ENCODE measurements around the gene MIA2. TPM values are rescaled to one million over a fixed set of nuclear protein-coding genes. Genes with fewer than 3 reads are reported as not detected.
"Not testable (repeated sequence)": the region's sequence is repeated elsewhere in the genome, so short reads cannot be mapped to it uniquely, and the experiment has no call there.

The MIA2 gene
- total and polyA plus RNA-seq, 2 donors: 22.9 to 41.2 TPM

DNA sequence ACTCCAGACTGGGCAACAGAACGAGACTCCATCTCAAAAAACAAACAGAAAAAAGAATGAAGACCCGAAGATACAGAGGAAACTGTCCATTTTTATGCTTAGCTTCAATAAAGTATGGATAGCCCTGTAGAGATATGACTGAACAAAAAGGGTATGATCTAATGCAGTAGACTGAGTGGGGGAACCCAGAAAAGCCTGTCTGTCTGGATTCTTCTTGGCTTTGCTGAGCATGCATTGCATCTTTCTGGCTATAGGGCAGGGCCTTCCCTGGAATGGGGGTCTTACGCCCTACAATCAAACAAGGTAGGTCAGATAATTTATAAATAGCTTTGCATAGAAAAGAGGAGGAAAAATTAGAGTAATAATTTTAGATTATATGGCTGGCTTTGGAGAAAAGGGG is 10.1 kb downstream of the MIA2 start:
- DNase-seq (ENCODE audit: low read depth in 6 of 9, low spot score in 9 of 9): no peak

DNA sequence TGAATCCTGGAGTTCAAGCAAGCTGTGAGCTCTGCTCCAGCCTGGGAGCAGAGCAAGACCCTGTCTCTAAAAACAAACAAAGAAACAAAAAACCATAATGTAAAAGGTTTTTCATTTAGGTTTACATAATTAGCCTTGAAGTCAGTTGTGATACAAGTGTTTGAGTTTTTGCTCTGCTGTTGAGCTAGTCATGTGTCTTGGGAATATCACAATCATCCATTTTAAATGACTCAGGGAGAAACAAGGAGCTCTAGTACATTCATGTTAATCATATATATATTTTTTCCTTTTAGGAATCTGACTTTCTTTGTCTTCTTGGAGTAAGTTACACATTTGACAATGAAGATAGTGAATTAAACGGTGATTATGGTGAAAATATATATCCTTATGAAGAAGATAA is 12.9 kb downstream of the MIA2 start:
- Histone ChIP-seq H3K27ac (ENCODE audit: low read depth in 1 of 2, low read length in 1 of 2) (no peak overlapping the region), H3K27me3 (ENCODE audit: control insufficient read depth in 2 of 2, insufficient read depth in 1 of 2, low read length in 1 of 2) (no peaks in the 10 kb centered on the region), H3K4me3 (ENCODE audit: low read length in 2 of 2) (no peak overlapping the region), H3K9me3 (ENCODE audit: control insufficient read depth in 2 of 2, insufficient read depth in 1 of 2, low read length in 1 of 2) (no peaks in the 10 kb centered on the region), H3K36me3 (ENCODE audit: control insufficient read depth in 2 of 2, insufficient read depth in 2 of 2, low read length in 1 of 2) (no peaks in the 10 kb centered on the region), H3K4me1 (ENCODE audit: control insufficient read depth in 2 of 2, insufficient read depth in 2 of 2, low read length in 2 of 2) (no peaks in the 10 kb centered on the region)
- 97% methylated on average over 1 of the region's 1 CpG for WGBS
- no peak for DNase-seq (ENCODE audit: low read depth in 6 of 9, low spot score in 9 of 9)

More for the DNA sequence above, 10.1 kb downstream of the MIA2 start:
- Histone ChIP-seq H3K9me3 (ENCODE audit: control insufficient read depth in 2 of 2, insufficient read depth in 1 of 2, low read length in 1 of 2) (no peaks in the 10 kb centered on the region), H3K27ac (ENCODE audit: low read depth in 1 of 2, low read length in 1 of 2) (no peak overlapping the region), H3K4me3 (ENCODE audit: low read length in 2 of 2) (no peak overlapping the region), H3K27me3 (ENCODE audit: control insufficient read depth in 2 of 2, insufficient read depth in 1 of 2, low read length in 1 of 2) (no peaks in the 10 kb centered on the region), H3K4me1 (ENCODE audit: control insufficient read depth in 2 of 2, insufficient read depth in 2 of 2, low read length in 2 of 2) (no peaks in the 10 kb centered on the region), H3K36me3 (ENCODE audit: control insufficient read depth in 2 of 2, insufficient read depth in 2 of 2, low read length in 1 of 2) (no peaks in the 10 kb centered on the region)
- WGBS: 82% methylated on average over 3 of the region's 3 CpGs

GRCh38 chr14:39247256-39247655 is 13.5 kb downstream of the MIA2 start:
- no peak overlapping the region for H3K4me3 ChIP-seq (ENCODE audit: low read length in 2 of 2)
- no peak overlapping the region for H3K27ac ChIP-seq (ENCODE audit: low read depth in 1 of 2, low read length in 1 of 2)
- no peaks in the 10 kb centered on the region for H3K4me1 ChIP-seq (ENCODE audit: control insufficient read depth in 2 of 2, insufficient read depth in 2 of 2, low read length in 2 of 2)
- H3K27me3 ChIP-seq (ENCODE audit: control insufficient read depth in 2 of 2, insufficient read depth in 1 of 2, low read length in 1 of 2): no peaks in the 10 kb centered on the region
- 95% methylated on average over 1 of the region's 1 CpG for WGBS
- H3K36me3 ChIP-seq (ENCODE audit: control insufficient read depth in 2 of 2, insufficient read depth in 2 of 2, low read length in 1 of 2): no peaks in the 10 kb centered on the region
- no peaks in the 10 kb centered on the region for H3K9me3 ChIP-seq (ENCODE audit: control insufficient read depth in 2 of 2, insufficient read depth in 1 of 2, low read length in 1 of 2)
- DNase-seq (ENCODE audit: low read depth in 6 of 9, low spot score in 9 of 9): no peak

- no peak for DNase-seq (ENCODE audit: low read depth in 6 of 9, low spot score in 9 of 9)
- no peaks in the 10 kb centered on the region for H3K36me3 ChIP-seq (ENCODE audit: control insufficient read depth in 2 of 2, insufficient read depth in 2 of 2, low read length in 1 of 2)
- no peaks in the 10 kb centered on the region for H3K4me1 ChIP-seq (ENCODE audit: control insufficient read depth in 2 of 2, insufficient read depth in 2 of 2, low read length in 2 of 2)
- H3K27me3 ChIP-seq (ENCODE audit: control insufficient read depth in 2 of 2, insufficient read depth in 1 of 2, low read length in 1 of 2): no peaks in the 10 kb centered on the region
- H3K27ac ChIP-seq (ENCODE audit: low read depth in 1 of 2, low read length in 1 of 2): no peak overlapping the region
- no peak overlapping the region for H3K4me3 ChIP-seq (ENCODE audit: low read length in 2 of 2)
- no peaks in the 10 kb centered on the region for H3K9me3 ChIP-seq (ENCODE audit: control insufficient read depth in 2 of 2, insufficient read depth in 1 of 2, low read length in 1 of 2)
Observed at GRCh38 chr14:39251547-39251946, 17.8 kb downstream of the MIA2 start.

DNA sequence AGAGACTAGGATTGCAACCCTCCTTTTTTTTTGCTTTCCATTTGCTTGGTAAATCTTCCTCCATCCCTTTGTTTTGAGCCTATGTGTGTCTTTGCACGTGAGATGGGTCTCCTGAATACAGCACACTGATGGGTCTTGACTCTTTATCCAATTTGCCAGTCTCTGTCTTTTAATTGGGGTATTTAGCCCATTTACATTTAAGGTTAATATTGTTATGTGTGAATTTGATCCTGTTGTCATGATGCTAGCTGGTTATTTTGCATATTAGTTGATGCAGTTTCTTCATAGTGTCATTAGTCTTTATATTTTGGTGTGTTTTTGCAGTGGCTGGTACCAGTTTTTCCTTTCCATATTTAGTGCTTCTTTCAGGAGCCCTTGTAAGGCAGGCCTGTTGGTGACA is 23.7 kb downstream of the MIA2 start:
- not testable (repeated sequence) for H3K4me1 ChIP-seq (ENCODE audit: control insufficient read depth in 2 of 2, insufficient read depth in 2 of 2, low read length in 2 of 2); H3K36me3 ChIP-seq (ENCODE audit: control insufficient read depth in 2 of 2, insufficient read depth in 2 of 2, low read length in 1 of 2); H3K9me3 ChIP-seq (ENCODE audit: control insufficient read depth in 2 of 2, insufficient read depth in 1 of 2, low read length in 1 of 2); DNase-seq (ENCODE audit: low read depth in 6 of 9, low spot score in 9 of 9); H3K27ac ChIP-seq (ENCODE audit: low read depth in 1 of 2, low read length in 1 of 2); H3K27me3 ChIP-seq (ENCODE audit: control insufficient read depth in 2 of 2, insufficient read depth in 1 of 2, low read length in 1 of 2); H3K4me3 ChIP-seq (ENCODE audit: low read length in 2 of 2)
- WGBS: 97% methylated on average over 1 of the region's 1 CpG

DNA sequence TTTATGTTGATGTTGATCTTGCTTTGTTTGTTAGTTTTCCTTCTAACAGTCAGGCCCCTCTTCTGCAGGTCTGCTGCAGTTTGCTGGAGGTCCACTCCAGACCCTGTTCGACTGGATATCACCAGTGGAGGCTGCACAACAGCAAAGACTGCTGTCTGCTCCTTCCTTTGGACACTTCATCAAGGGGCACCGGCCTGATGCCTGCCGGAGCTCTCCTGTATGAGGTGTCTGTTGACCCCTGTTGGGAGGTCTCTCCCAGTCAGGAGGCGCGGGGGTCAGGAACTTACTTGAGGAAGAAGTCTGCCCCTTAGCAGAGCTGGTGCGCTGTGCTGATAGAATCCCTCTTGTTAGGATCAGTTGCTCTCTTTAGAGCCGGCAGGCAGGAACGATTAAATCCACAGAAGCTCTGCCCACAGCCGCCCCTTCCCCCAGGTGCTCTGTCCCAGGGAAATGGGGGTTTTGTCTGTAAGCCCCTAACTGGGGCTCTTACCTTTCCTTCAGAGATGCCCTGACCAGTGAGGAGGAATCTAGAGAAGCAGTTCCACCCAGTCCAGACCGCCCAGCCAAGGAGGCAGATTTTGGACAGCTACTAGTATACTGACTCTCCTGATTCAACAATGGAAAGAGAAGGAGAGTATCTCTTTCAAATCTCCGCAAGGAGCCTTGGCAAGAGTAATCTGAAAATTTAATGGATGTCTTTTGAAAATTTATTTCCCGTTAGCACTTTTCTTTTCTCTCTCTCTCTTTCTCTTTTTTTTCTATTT is 25.2 kb downstream of the MIA2 start:
- DNase-seq (ENCODE audit: low read depth in 6 of 9, low spot score in 9 of 9): no peak
- Histone ChIP-seq H3K4me1 (ENCODE audit: control insufficient read depth in 2 of 2, insufficient read depth in 2 of 2, low read length in 2 of 2) (no peaks in the 10 kb centered on the region), H3K9me3 (ENCODE audit: control insufficient read depth in 2 of 2, insufficient read depth in 1 of 2, low read length in 1 of 2) (no peaks in the 10 kb centered on the region), H3K27me3 (ENCODE audit: control insufficient read depth in 2 of 2, insufficient read depth in 1 of 2, low read length in 1 of 2) (no peaks in the 10 kb centered on the region), H3K36me3 (ENCODE audit: control insufficient read depth in 2 of 2, insufficient read depth in 2 of 2, low read length in 1 of 2) (no peaks in the 10 kb centered on the region), H3K4me3 (ENCODE audit: low read length in 2 of 2) (no peak overlapping the region), H3K27ac (ENCODE audit: low read depth in 1 of 2, low read length in 1 of 2) (no peak overlapping the region)
- WGBS: 96% methylated on average over 12 of the region's 12 CpGs

- H3K27ac ChIP-seq (ENCODE audit: low read depth in 1 of 2, low read length in 1 of 2); DNase-seq (ENCODE audit: low read depth in 6 of 9, low spot score in 9 of 9); H3K27me3 ChIP-seq (ENCODE audit: control insufficient read depth in 2 of 2, insufficient read depth in 1 of 2, low read length in 1 of 2); H3K36me3 ChIP-seq (ENCODE audit: control insufficient read depth in 2 of 2, insufficient read depth in 2 of 2, low read length in 1 of 2); H3K4me1 ChIP-seq (ENCODE audit: control insufficient read depth in 2 of 2, insufficient read depth in 2 of 2, low read length in 2 of 2); H3K9me3 ChIP-seq (ENCODE audit: control insufficient read depth in 2 of 2, insufficient read depth in 1 of 2, low read length in 1 of 2); H3K4me3 ChIP-seq (ENCODE audit: low read length in 2 of 2): not testable (repeated sequence)
- 74% methylated on average over 3 of the region's 3 CpGs for WGBS
Observed at GRCh38 chr14:39260161-39260560, 26.4 kb downstream of the MIA2 start.

GRCh38 chr14:39262214-39262613 is 28.5 kb downstream of the MIA2 start:
- WGBS: 98% methylated on average over 1 of the region's 1 CpG
- not testable (repeated sequence) for H3K4me1 ChIP-seq (ENCODE audit: control insufficient read depth in 2 of 2, insufficient read depth in 2 of 2, low read length in 2 of 2); H3K9me3 ChIP-seq (ENCODE audit: control insufficient read depth in 2 of 2, insufficient read depth in 1 of 2, low read length in 1 of 2); H3K4me3 ChIP-seq (ENCODE audit: low read length in 2 of 2); H3K27me3 ChIP-seq (ENCODE audit: control insufficient read depth in 2 of 2, insufficient read depth in 1 of 2, low read length in 1 of 2); DNase-seq (ENCODE audit: low read depth in 6 of 9, low spot score in 9 of 9); H3K27ac ChIP-seq (ENCODE audit: low read depth in 1 of 2, low read length in 1 of 2); H3K36me3 ChIP-seq (ENCODE audit: control insufficient read depth in 2 of 2, insufficient read depth in 2 of 2, low read length in 1 of 2)

GRCh38 chr14:39264057-39264456 is 30.3 kb downstream of the MIA2 start:
- Histone ChIP-seq H3K27me3 (ENCODE audit: control insufficient read depth in 2 of 2, insufficient read depth in 1 of 2, low read length in 1 of 2) (no peaks in the 10 kb centered on the region), H3K27ac (ENCODE audit: low read depth in 1 of 2, low read length in 1 of 2) (no peak overlapping the region), H3K4me1 (ENCODE audit: control insufficient read depth in 2 of 2, insufficient read depth in 2 of 2, low read length in 2 of 2) (peaks cover 2 to 7% of the 10 kb centered on the region in 2 donors), H3K4me3 (ENCODE audit: low read length in 2 of 2) (no peak overlapping the region), H3K36me3 (ENCODE audit: control insufficient read depth in 2 of 2, insufficient read depth in 2 of 2, low read length in 1 of 2) (no peaks in the 10 kb centered on the region), H3K9me3 (ENCODE audit: control insufficient read depth in 2 of 2, insufficient read depth in 1 of 2, low read length in 1 of 2) (peaks cover 0 to 1% of the 10 kb centered on the region in 2 donors)
- no peak for DNase-seq (ENCODE audit: low read depth in 6 of 9, low spot score in 9 of 9)
- 94% methylated on average over 7 of the region's 7 CpGs for WGBS

All from thymus (tissue), 11 donors.